WTC11 (cell line): ENCODE data around the gene ADGRF4. TPM values are rescaled to one million over a fixed set of nuclear protein-coding genes. Genes with fewer than 3 reads are reported as not detected.

Experiments used
- ATAC-seq: fragments of 200-7000 bp; cut with Tn5 transposase; 2 replicates; pipeline ENCODE4 v1.10.0; 2021; ENCODE audit warnings: mild to moderate bottlenecking, moderate library complexity
- CTCF ChIA-PET: fragments of 300-600 bp; sonication (Branson Sonifier 250); formaldehyde crosslinking; loops from one replicate; lab custom pipeline; 2021; ENCODE audit warnings: antibody characterized with exemption; lab: Charles Lee
- POLR2A ChIA-PET: fragments of 350-600 bp; sonication (Branson Sonifier 250); formaldehyde crosslinking; loops from one replicate; lab custom pipeline; 2021; ENCODE audit warnings: antibody characterized with exemption; lab: Charles Lee
- DNase-seq: peaks from one replicate; pipeline ENCODE4 v3.0.0; 2021; ENCODE audit warnings: low spot score
- H3K27ac Mint-ChIP-seq: 2 replicates; pipeline ENCODE4 v1.8.0; 2021; ENCODE audit warnings: mixed read lengths
- H3K27me3 Mint-ChIP-seq: 2 replicates; pipeline ENCODE4 v1.8.0; 2021; ENCODE audit warnings: low read depth, mild to moderate bottlenecking, moderate library complexity, mixed read lengths
- H3K36me3 Mint-ChIP-seq: 2 replicates; pipeline ENCODE4 v1.8.0; 2021; ENCODE audit warnings: mixed read lengths
- H3K4me1 Mint-ChIP-seq: 2 replicates; pipeline ENCODE4 v1.8.0; 2022; ENCODE audit warnings: mixed read lengths
- H3K4me3 Mint-ChIP-seq: 2 replicates; pipeline ENCODE4 v1.8.0; 2021; ENCODE audit warnings: mild to moderate bottlenecking, moderate library complexity, mixed read lengths
- H3K9me3 Mint-ChIP-seq: 2 replicates; pipeline ENCODE4 v1.8.0; 2021; ENCODE audit warnings: mixed read lengths
- CBFB ChIP-seq: sonication (generic); formaldehyde crosslinking; IDR thresholded peaks from 2 replicates; pipeline ENCODE4 v1.8.1; 2022; ENCODE audit warnings: mild to moderate bottlenecking, low read depth, missing genetic modification reagents
- CREB1 ChIP-seq: sonication (generic); formaldehyde crosslinking; IDR thresholded peaks from 2 replicates; pipeline ENCODE4 v1.8.0; 2023; ENCODE audit warnings: mild to moderate bottlenecking, missing genetic modification reagents
- E2F5 ChIP-seq: sonication (generic); formaldehyde crosslinking; IDR thresholded peaks from 2 replicates; pipeline ENCODE4 v1.8.1; 2022; ENCODE audit warnings: mild to moderate bottlenecking, moderate library complexity, missing genetic modification reagents
- ESRRA ChIP-seq: sonication (generic); formaldehyde crosslinking; IDR thresholded peaks from 2 replicates; pipeline ENCODE4 v1.8.1; 2022; ENCODE audit warnings: mild to moderate bottlenecking, missing genetic modification reagents, borderline replicate concordance
- ETV6 ChIP-seq: sonication (generic); formaldehyde crosslinking; IDR thresholded peaks from 2 replicates; pipeline ENCODE4 v1.8.1; 2022; ENCODE audit warnings: mild to moderate bottlenecking, missing genetic modification reagents
- FOXJ3 ChIP-seq: sonication (generic); formaldehyde crosslinking; IDR thresholded peaks from 2 replicates; pipeline ENCODE4 v1.9.0; 2021; ENCODE audit warnings: missing genetic modification reagents, mild to moderate bottlenecking, borderline replicate concordance
- GABPB1 ChIP-seq: sonication (generic); formaldehyde crosslinking; IDR thresholded peaks from 2 replicates; pipeline ENCODE4 v1.8.1; 2023; ENCODE audit warnings: mild to moderate bottlenecking, missing genetic modification reagents
- GTF2I ChIP-seq: fragments of 250-450 bp; sonication (Bioruptor Pico); conservative IDR thresholded peaks from 2 replicates; pipeline ENCODE4 v1.4.0; 2021; ENCODE audit warnings: mild to moderate bottlenecking
- HMGXB4 ChIP-seq: sonication (generic); formaldehyde crosslinking; IDR thresholded peaks from 2 replicates; pipeline ENCODE4 v1.8.1; 2023; ENCODE audit warnings: mild to moderate bottlenecking, moderate library complexity, missing genetic modification reagents
- NFE2L1 ChIP-seq: sonication (generic); formaldehyde crosslinking; IDR thresholded peaks from 2 replicates; pipeline ENCODE4 v1.8.1; 2023; ENCODE audit warnings: missing genetic modification reagents
- PRRX2 ChIP-seq: fragments of 250-450 bp; sonication (Bioruptor Pico); IDR thresholded peaks from 2 replicates; pipeline ENCODE4 v1.8.0; 2021; ENCODE audit warnings: mild to moderate bottlenecking
- SMAD3 ChIP-seq: sonication (generic); formaldehyde crosslinking; IDR thresholded peaks from 2 replicates; pipeline ENCODE4 v1.8.0; 2022; ENCODE audit warnings: missing genetic modification reagents, mild to moderate bottlenecking, borderline replicate concordance
- SOX15 ChIP-seq: fragments of 250-450 bp; sonication (Bioruptor Pico); IDR thresholded peaks from 2 replicates; pipeline ENCODE4 v1.9.0; 2021; ENCODE audit warnings: mild to moderate bottlenecking
- TP53 ChIP-seq: sonication (generic); formaldehyde crosslinking; IDR thresholded peaks from 2 replicates; pipeline ENCODE4 v1.8.1; 2023; ENCODE audit warnings: mild to moderate bottlenecking, missing genetic modification reagents
- ZBTB43 ChIP-seq: sonication (generic); formaldehyde crosslinking; IDR thresholded peaks from 2 replicates; pipeline ENCODE4 v1.8.1; 2023; ENCODE audit warnings: mild to moderate bottlenecking, missing genetic modification reagents
- ZMAT4 ChIP-seq: fragments of 250-450 bp; sonication (Bioruptor Pico); IDR thresholded peaks from 2 replicates; pipeline ENCODE4 v1.9.0; 2021; ENCODE audit warnings: mild to moderate bottlenecking
- ZNF232 ChIP-seq: sonication (generic); formaldehyde crosslinking; IDR thresholded peaks from 2 replicates; pipeline ENCODE4 v1.8.0; 2022; ENCODE audit warnings: mild to moderate bottlenecking, missing genetic modification reagents
- ZNF425 ChIP-seq: fragments of 250-450 bp; sonication (Bioruptor Pico); conservative IDR thresholded peaks from 2 replicates; pipeline ENCODE4 v1.9.0; 2021; ENCODE audit warnings: mild to moderate bottlenecking
- ZNF671 ChIP-seq: fragments of 250-450 bp; sonication (Bioruptor Pico); IDR thresholded peaks from 2 replicates; pipeline ENCODE4 v1.8.0; 2021; ENCODE audit warnings: mild to moderate bottlenecking
- total RNA-seq: library from RNA; stranded (reverse); gene quantifications from 3 replicates; pipeline ENCODE4 v1.2.3, GENCODE V29; 2021
- TF ChIP-seq, protein P1 (sequence below): sonication (generic); formaldehyde crosslinking; IDR thresholded peaks from 2 replicates; pipeline ENCODE4 v1.8.1; 2022; ENCODE audit warnings: low read depth, mild to moderate bottlenecking, moderate library complexity, missing genetic modification reagents, borderline replicate concordance
- TF ChIP-seq, protein P2 (sequence below): fragments of 250-450 bp; sonication (Bioruptor Pico); IDR thresholded peaks from 2 replicates; pipeline ENCODE4 v1.9.0; 2021; ENCODE audit warnings: moderate library complexity, mild to moderate bottlenecking, inconsistent platforms, borderline replicate concordance
- TF ChIP-seq, protein P3 (sequence below): sonication (generic); formaldehyde crosslinking; IDR thresholded peaks from 2 replicates; pipeline ENCODE4 v1.8.1; 2023; ENCODE audit warnings: mild to moderate bottlenecking, missing genetic modification reagents, moderate library complexity

ADGRF4 gene
- total RNA-seq, 1 experiment from 2014 or later: not detected

GRCh38 chr6:47737406-47737805 lies 39.0 kb downstream of the ADGRF4 start:
- Mint-ChIP-seq H3K27me3 (no peaks in the 10 kb centered on the region), H3K4me1 (peaks cover 50% of the 10 kb centered on the region), H3K36me3 (no peaks in the 10 kb centered on the region), H3K27ac (no peak overlapping the region), H3K4me3 (no peak overlapping the region), H3K9me3 (no peaks in the 10 kb centered on the region)
- POLR2A ChIA-PET: no interaction called here
- ATAC-seq (no peak), DNase-seq (no peak)
- no peak for TF ChIP-seq ETV6 (CRISPR knock-in tag)
- TF ChIP-seq FOXJ3 (CRISPR knock-in tag): no peak
- TF ChIP-seq SOX15 (CRISPR knock-in tag): no peak
- TF ChIP-seq, protein P1, sequence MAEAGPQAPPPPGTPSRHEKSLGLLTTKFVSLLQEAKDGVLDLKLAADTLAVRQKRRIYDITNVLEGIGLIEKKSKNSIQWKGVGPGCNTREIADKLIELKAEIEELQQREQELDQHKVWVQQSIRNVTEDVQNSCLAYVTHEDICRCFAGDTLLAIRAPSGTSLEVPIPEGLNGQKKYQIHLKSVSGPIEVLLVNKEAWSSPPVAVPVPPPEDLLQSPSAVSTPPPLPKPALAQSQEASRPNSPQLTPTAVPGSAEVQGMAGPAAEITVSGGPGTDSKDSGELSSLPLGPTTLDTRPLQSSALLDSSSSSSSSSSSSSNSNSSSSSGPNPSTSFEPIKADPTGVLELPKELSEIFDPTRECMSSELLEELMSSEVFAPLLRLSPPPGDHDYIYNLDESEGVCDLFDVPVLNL: no peak
- no peak for TF ChIP-seq TP53 (CRISPR knock-in tag)
- TF ChIP-seq GABPB1 (CRISPR knock-in tag): no peak
- no peak for TF ChIP-seq ZBTB43 (CRISPR knock-in tag)
- TF ChIP-seq, protein P2, sequence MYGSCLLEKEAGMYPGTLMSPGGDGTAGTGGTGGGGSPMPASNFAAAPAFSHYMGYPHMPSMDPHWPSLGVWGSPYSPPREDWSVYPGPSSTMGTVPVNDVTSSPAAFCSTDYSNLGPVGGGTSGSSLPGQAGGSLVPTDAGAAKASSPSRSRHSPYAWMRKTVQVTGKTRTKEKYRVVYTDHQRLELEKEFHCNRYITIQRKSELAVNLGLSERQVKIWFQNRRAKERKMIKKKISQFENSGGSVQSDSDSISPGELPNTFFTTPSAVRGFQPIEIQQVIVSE (CRISPR knock-in tag): no peak
- TF ChIP-seq SMAD3 (CRISPR knock-in tag): no peak
- no peak for TF ChIP-seq GTF2I
- TF ChIP-seq E2F5 (CRISPR knock-in tag): no peak
- TF ChIP-seq, protein P3, sequence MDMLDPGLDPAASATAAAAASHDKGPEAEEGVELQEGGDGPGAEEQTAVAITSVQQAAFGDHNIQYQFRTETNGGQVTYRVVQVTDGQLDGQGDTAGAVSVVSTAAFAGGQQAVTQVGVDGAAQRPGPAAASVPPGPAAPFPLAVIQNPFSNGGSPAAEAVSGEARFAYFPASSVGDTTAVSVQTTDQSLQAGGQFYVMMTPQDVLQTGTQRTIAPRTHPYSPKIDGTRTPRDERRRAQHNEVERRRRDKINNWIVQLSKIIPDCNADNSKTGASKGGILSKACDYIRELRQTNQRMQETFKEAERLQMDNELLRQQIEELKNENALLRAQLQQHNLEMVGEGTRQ (CRISPR knock-in tag): no peak
- no peak for TF ChIP-seq NFE2L1 (CRISPR knock-in tag)
- TF ChIP-seq ZNF671 (CRISPR knock-in tag): no peak
- no peak for TF ChIP-seq CBFB (CRISPR knock-in tag)
- no peak for TF ChIP-seq CREB1 (CRISPR knock-in tag)
- TF ChIP-seq ZMAT4 (CRISPR knock-in tag): no peak
- CTCF ChIA-PET: no interaction called here

DNA sequence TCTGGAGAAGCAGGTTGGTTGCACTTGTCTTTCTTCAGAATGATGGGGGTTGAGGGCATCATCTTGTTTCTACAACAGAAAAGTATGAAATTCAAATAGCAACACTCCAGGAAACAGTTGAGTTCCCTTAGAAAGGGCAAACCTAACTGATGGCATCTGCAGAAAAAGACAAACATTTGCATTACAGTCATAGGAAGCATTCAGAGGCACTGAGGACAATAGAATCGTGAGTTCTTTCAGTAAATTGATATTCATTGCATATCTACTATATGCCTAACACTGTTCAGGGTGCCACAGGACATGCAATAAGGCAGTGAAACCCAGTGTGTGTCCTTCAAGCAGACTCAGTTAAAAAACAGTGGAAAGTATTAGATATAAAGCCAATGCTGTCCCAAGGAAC lies 42.3 kb downstream of the ADGRF4 start:
- peaks cover 8% of the 10 kb centered on the region for H3K36me3 Mint-ChIP-seq
- peaks cover 19% of the 10 kb centered on the region for H3K4me1 Mint-ChIP-seq
- no peaks in the 10 kb centered on the region for H3K27me3 Mint-ChIP-seq
- ATAC-seq: no peak
- ChIA-PET POLR2A (no interaction called here), CTCF (no interaction called here)
- peaks cover 12% of the 10 kb centered on the region for H3K9me3 Mint-ChIP-seq
- H3K4me3 Mint-ChIP-seq: no peak overlapping the region
- no peak for TF ChIP-seq ZNF425
- TF ChIP-seq, protein P3 (CRISPR knock-in tag): no peak
- TF ChIP-seq PRRX2: no peak
- no peak for TF ChIP-seq ESRRA (CRISPR knock-in tag)
- no peak for TF ChIP-seq HMGXB4 (CRISPR knock-in tag)
- no peak for TF ChIP-seq ZNF232 (CRISPR knock-in tag)
- TF ChIP-seq SMAD3 (CRISPR knock-in tag): no peak
- TF ChIP-seq, all 79 proteins: peak for 0
- no peak overlapping the region for H3K27ac Mint-ChIP-seq
- DNase-seq: no peak
